ENCODE results near the gene LIPM. TPM values are rescaled to one million over a fixed set of nuclear protein-coding genes. Genes with fewer than 3 reads are reported as not detected.
"Not testable (repeated sequence)": the region's sequence is repeated elsewhere in the genome, so short reads cannot be mapped to it uniquely, and the experiment has no call there.

Gene LIPM
- total RNA-seq, 1 donor from 2014 or later = not detected

GRCh38 chr10:88833723-88834122, 31.2 kb downstream of the LIPM start:
- intact Hi-C loops (cut with DNase I) = loop anchor here (2.0 to 10.0 kb wide), 2 partner anchors 99 to 381 kb away; no protein-coding TSS in a partner anchor

GRCh38 chr10:88835096-88835909, 32.8 kb downstream of the LIPM start:
- peak; percentile 98 for ATAC-seq (ENCODE audit: poor library complexity)
- peak; percentile 85 for DNase-seq
- intact Hi-C loops (cut with DNase I) = loop anchor here (2.0 to 10.0 kb wide), 3 partner anchors 97 to 379 kb away; no protein-coding TSS in a partner anchor

More at GRCh38 chr10:88833723-88834122, 31.2 kb downstream of the LIPM start:
- DNase-seq (no peak), ATAC-seq (ENCODE audit: poor library complexity) (no peak)

GRCh38 chr10:88835910-88836221, 33.3 kb downstream of the LIPM start:
- intact Hi-C loops (cut with DNase I) = loop anchor here (2.0 to 10.0 kb wide), 3 partner anchors 97 to 379 kb away; no protein-coding TSS in a partner anchor
- ATAC-seq (ENCODE audit: poor library complexity) = no peak

GRCh38 chr10:88837632-88838031, 35.1 kb downstream of the LIPM start:
- intact Hi-C loops (cut with DNase I) = loop anchor here (5.0 to 10.0 kb wide), 2 partner anchors 150 to 377 kb away; no protein-coding TSS in a partner anchor
- ATAC-seq (ENCODE audit: poor library complexity); DNase-seq: not testable (repeated sequence)

More at GRCh38 chr10:88835910-88836221, 33.3 kb downstream of the LIPM start:
- no peak for DNase-seq

GRCh38 chr10:88838766-88839350, 36.3 kb downstream of the LIPM start:
- ATAC-seq (ENCODE audit: poor library complexity) (no peak), DNase-seq (no peak)
- intact Hi-C loops (cut with DNase I) = loop anchor here (5.0 to 10.0 kb wide), 2 partner anchors 148 to 376 kb away; no protein-coding TSS in a partner anchor

- ATAC-seq (ENCODE audit: poor library complexity) = no peak
- intact Hi-C loops (cut with DNase I) = no loop called here
Measured at GRCh38 chr10:88840104-88840503, 37.6 kb downstream of the LIPM start.

GRCh38 chr10:88840881-88841280, 38.4 kb downstream of the LIPM start:
- ATAC-seq (ENCODE audit: poor library complexity) = no peak
- intact Hi-C loops (cut with DNase I) = no loop called here
- no peak for DNase-seq

More at GRCh38 chr10:88840104-88840503, 37.6 kb downstream of the LIPM start:
- DNase-seq = no peak

- ATAC-seq (ENCODE audit: poor library complexity) = no peak
- intact Hi-C loops (cut with DNase I) = no loop called here
- DNase-seq = no peak
Measured at GRCh38 chr10:88841316-88842111, 39.0 kb downstream of the LIPM start.

- intact Hi-C loops (cut with DNase I) = no loop called here
- ATAC-seq (ENCODE audit: poor library complexity) = no peak
- DNase-seq = no peak
Measured at GRCh38 chr10:88843171-88843570, 40.6 kb downstream of the LIPM start.

- ATAC-seq (ENCODE audit: poor library complexity) (no peak), DNase-seq (no peak)
- intact Hi-C loops (cut with DNase I) = no loop called here
Measured at GRCh38 chr10:88848499-88848898, 46.0 kb downstream of the LIPM start.

- intact Hi-C loops (cut with DNase I) = no loop called here
- DNase-seq (no peak), ATAC-seq (ENCODE audit: poor library complexity) (no peak)
Measured at GRCh38 chr10:88849234-88849633, 46.7 kb downstream of the LIPM start.

GRCh38 chr10:88850712-88851111, 48.2 kb downstream of the LIPM start:
- ATAC-seq (ENCODE audit: poor library complexity) = no peak
- intact Hi-C loops (cut with DNase I) = no loop called here
- no peak for DNase-seq

GRCh38 chr10:88851706-88852105, 49.2 kb downstream of the LIPM start, which contains the start of gene ANKRD22:
Gene ANKRD22 (minus strand): TSS chr10:88851844. CDS start chr10:88851607, 237 bp downstream.
- peak; percentile 70 for ATAC-seq (ENCODE audit: poor library complexity)
- DNase-seq = no peak
- intact Hi-C loops (cut with DNase I) = no loop called here

- DNase-seq (no peak), ATAC-seq (ENCODE audit: poor library complexity) (no peak)
- intact Hi-C loops (cut with DNase I) = no loop called here
Measured at GRCh38 chr10:88852327-88852726, 49.8 kb downstream of the LIPM start.

GRCh38 chr10:88853155-88853881, 50.8 kb downstream of the LIPM start:
- DNase-seq (no peak), ATAC-seq (ENCODE audit: poor library complexity) (peak; percentile 59)
- intact Hi-C loops (cut with DNase I) = no loop called here

GRCh38 chr10:88854684-88855083, 52.2 kb downstream of the LIPM start:
- intact Hi-C loops (cut with DNase I) = no loop called here
- ATAC-seq (ENCODE audit: poor library complexity) = no peak

GRCh38 chr10:88857831-88858230, 55.3 kb downstream of the LIPM start:
- no peak for ATAC-seq (ENCODE audit: poor library complexity)
- intact Hi-C loops (cut with DNase I) = no loop called here
- DNase-seq = no peak

More at GRCh38 chr10:88854684-88855083, 52.2 kb downstream of the LIPM start:
- DNase-seq = no peak

- no peak for ATAC-seq (ENCODE audit: poor library complexity)
- intact Hi-C loops (cut with DNase I) = no loop called here
- DNase-seq = no peak
Measured at GRCh38 chr10:88858491-88858890, 56.0 kb downstream of the LIPM start.
